ENCODE results near the gene AHDC1.

AHDC1 gene

GRCh38 chr1:27574871-27575831 lies 28.8 kb downstream of the AHDC1 start:
- no peak for DNase-seq

GRCh38 chr1:27574001-27574781 lies 29.8 kb downstream of the AHDC1 start:
- DNase-seq: no peak

GRCh38 chr1:27572679-27573426 lies 31.1 kb downstream of the AHDC1 start:
- no peak for DNase-seq

- no peak for DNase-seq
Measured at GRCh38 chr1:27572019-27572678, 31.8 kb downstream of the AHDC1 start.

- no peak for DNase-seq
Measured at GRCh38 chr1:27571439-27572018, 32.4 kb downstream of the AHDC1 start.

GRCh38 chr1:27570784-27571183 lies 33.2 kb downstream of the AHDC1 start:
- DNase-seq: no peak

GRCh38 chr1:27570356-27570755 lies 33.6 kb downstream of the AHDC1 start:
- no peak for DNase-seq

GRCh38 chr1:27569506-27570291 lies 34.2 kb downstream of the AHDC1 start:
- no peak for DNase-seq

- DNase-seq: no peak
Measured at GRCh38 chr1:27569088-27569460, 34.9 kb downstream of the AHDC1 start.

- peak; percentile 83 to 88 for DNase-seq
Measured at GRCh38 chr1:27568300-27569087, 35.5 kb downstream of the AHDC1 start.

GRCh38 chr1:27567971-27568299 lies 36.0 kb downstream of the AHDC1 start:
- no peak for DNase-seq

- DNase-seq: no peak
Measured at GRCh38 chr1:27567146-27567526, 36.8 kb downstream of the AHDC1 start.

GRCh38 chr1:27566462-27567145 lies 37.3 kb downstream of the AHDC1 start:
- no peak for DNase-seq

GRCh38 chr1:27564710-27565649 lies 39.0 kb downstream of the AHDC1 start:
- no peak for DNase-seq

GRCh38 chr1:27563591-27564471 lies 40.1 kb downstream of the AHDC1 start:
- DNase-seq: peak; percentile 33 to 35

- no peak for DNase-seq
Measured at GRCh38 chr1:27563341-27563590, 40.7 kb downstream of the AHDC1 start.

GRCh38 chr1:27562534-27563340 lies 41.2 kb downstream of the AHDC1 start:
- no peak for DNase-seq
